ENCODE data around the gene ZCCHC9. TPM values are rescaled to one million over a fixed set of nuclear protein-coding genes. Genes with fewer than 3 reads are reported as not detected.

The ZCCHC9 gene, protein sequence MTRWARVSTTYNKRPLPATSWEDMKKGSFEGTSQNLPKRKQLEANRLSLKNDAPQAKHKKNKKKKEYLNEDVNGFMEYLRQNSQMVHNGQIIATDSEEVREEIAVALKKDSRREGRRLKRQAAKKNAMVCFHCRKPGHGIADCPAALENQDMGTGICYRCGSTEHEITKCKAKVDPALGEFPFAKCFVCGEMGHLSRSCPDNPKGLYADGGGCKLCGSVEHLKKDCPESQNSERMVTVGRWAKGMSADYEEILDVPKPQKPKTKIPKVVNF
- total RNA-seq: 31.1 and 35.8 TPM in 2 replicates

DNA sequence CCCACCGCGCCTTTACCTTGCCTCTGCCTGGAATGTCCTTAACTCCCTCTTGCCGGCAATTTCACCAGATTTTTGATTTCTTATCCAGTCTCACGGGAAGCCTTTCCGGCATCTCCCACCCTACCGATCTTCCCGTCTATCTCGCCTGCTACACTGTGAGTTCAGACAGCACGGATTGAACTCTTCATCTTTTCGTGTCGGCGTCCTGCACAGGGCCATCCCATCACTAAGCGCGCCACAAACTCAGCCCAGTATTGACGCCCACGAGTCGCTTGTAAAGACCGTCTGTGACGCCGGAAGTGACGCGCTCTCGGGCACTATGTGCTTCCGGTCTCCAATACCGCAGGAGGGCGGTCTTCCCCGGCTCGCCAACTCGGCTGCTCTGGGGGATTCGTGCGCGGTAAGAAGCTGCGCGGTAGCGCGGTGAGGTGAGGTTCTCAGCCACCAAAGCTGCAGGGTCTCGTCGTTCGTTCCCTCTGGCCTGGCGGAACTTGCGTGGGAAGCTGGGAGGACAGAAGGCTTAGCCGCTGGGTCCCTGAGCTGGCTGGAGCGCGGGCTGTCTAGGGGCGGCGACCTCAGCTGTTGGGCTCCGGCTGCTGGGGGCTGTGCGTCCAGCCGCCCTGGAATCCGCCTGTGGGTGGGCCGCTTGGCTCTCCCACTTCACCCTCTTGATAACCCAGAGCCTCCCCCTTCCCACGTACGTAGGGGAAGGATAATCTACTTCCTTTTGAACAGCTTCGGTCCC is at the start of gene ZCCHC9:
TSS of gene ZCCHC9 (plus strand) at position 317 of the 745 bp plus-strand sequence. CDS start 3,171 bp downstream, outside the sequence.

Other genes with a start within 250 kb of the ZCCHC9 start
- 0.29 and 0.44 TPM in 2 replicates for gene CKMT2, start 68.3 kb upstream of the ZCCHC9 start, total RNA-seq
- 0.57 and 0.66 TPM in 2 replicates for gene ACOT12, start 92.5 kb downstream of the ZCCHC9 start, total RNA-seq

All from placental pericyte (primary cell).